AG08395 (cell line): ENCODE results near the gene SEMA5A.

ENCODE experiments used
- DNase-seq: peaks from one replicate; pipeline ENCODE4 v3.0.0; 2012; ENCODE audit warnings: mixed read lengths, low spot score

The SEMA5A gene

DNA sequence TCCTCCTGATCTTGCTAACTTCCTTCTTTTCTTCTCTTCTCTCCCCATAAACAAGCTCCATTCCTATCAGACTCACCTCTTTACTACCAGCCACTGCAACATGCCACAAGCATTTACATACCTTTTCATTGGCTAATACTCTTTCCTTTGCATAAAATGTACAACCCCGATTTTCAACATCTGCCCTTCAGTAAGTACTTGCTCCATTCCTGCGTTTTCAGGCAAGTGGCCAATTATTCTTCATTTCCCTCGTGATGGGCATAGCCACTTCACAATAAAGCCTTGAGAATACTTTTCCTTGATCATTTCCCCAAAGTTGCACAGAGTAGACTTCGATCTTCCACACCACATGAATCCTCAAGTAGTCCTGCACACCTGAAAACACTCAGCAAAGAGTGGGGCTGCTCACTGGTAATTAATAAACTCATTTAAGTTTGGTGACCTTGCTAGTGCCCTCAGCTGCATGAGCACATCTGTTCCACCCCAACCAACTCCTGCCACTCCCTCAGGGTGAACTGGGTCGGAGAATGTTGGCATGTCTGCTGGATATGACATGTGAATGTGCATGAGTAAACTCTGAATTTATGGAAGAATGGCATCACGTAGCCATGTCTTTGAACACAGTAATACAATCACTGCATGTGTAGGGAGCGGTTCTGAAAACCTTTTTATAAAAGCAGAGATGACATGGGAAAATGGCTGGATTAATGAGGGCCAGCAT is 535.8 kb downstream of the SEMA5A start:
- DNase-seq: no peak

DNA sequence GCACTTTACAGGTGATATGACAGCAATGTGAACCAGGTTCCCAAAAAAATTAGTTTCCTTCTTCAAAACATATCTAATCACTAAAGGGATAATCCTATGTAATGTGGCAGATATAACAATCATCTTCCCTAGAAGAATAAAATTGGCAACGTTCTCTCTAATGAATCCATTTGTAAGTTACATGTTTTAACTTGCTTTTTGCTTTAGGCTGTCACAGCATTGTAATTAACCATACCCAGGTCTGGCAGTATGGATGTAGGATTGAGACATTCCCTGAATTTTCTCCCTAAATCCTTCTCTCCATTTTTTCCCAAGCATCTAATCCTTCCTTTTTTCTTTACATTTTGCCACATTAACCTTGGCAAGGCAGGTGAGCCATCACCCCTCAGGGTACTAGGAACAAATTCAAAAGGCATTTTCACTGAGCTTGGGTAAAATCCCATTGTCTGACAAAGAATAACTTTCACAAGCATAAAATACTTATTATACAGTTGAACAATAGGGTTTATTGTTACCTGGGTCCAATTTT is 548.3 kb downstream of the SEMA5A start:
- no peak for DNase-seq

DNA sequence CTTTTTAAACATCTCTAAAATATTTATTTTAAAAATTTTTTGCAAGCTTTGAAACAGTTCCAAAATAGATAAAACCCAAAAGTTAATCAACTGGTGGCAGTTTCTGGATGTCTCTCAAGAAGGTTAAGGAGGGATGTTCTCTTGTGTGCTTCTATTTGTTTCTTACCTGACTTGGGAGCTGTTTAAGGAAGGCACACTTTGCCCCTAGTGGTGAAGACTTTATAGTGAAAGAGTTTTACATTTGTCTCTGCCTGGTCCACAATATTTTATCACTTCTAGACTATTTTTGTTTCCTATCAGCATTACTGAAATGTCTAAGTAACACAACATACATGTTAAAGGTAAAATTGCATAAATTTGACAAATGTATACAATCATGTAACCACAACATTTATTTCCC is 552.8 kb downstream of the SEMA5A start:
- peak; percentile 18 for DNase-seq
